ENCODE results near the gene CD209.
A peak's percentile ranks its signal among the peaks of the same experiment; 100 is the strongest.
"Not testable (repeated sequence)": the region's sequence is repeated elsewhere in the genome, so short reads cannot be mapped to it uniquely, and the experiment has no call there.

CD209 gene

GRCh38 chr19:7746903-7747884 lies at the start of gene CD209:
Gene CD209 (minus strand): TSS chr19:7747534. CDS start chr19:7747511, 23 bp downstream.
- DNase-seq (ENCODE audit: low read depth in 2 of 2) = no peak

- no peak for DNase-seq (ENCODE audit: low read depth in 2 of 2)
Observed at GRCh38 chr19:7795555-7796161, 48.3 kb upstream of the CD209 start.

GRCh38 chr19:7793493-7793892 lies 46.2 kb upstream of the CD209 start:
- DNase-seq (ENCODE audit: low read depth in 2 of 2) = no peak

GRCh38 chr19:7792701-7793100 lies 45.4 kb upstream of the CD209 start:
- DNase-seq (ENCODE audit: low read depth in 2 of 2) = not testable (repeated sequence)

- no peak for DNase-seq (ENCODE audit: low read depth in 2 of 2)
Observed at GRCh38 chr19:7792281-7792680, 44.9 kb upstream of the CD209 start.

GRCh38 chr19:7790416-7790815 lies 43.1 kb upstream of the CD209 start:
- no peak for DNase-seq (ENCODE audit: low read depth in 2 of 2)

GRCh38 chr19:7789447-7789846 lies 42.1 kb upstream of the CD209 start:
- DNase-seq (ENCODE audit: low read depth in 2 of 2) = no peak

GRCh38 chr19:7788933-7789323 lies 41.6 kb upstream of the CD209 start:
- no peak for DNase-seq (ENCODE audit: low read depth in 2 of 2)

GRCh38 chr19:7788178-7788932 lies 41.0 kb upstream of the CD209 start:
- no peak for DNase-seq (ENCODE audit: low read depth in 2 of 2)

- no peak for DNase-seq (ENCODE audit: low read depth in 2 of 2)
Observed at GRCh38 chr19:7787602-7788177, 40.4 kb upstream of the CD209 start.

- DNase-seq (ENCODE audit: low read depth in 2 of 2) = no peak
Observed at GRCh38 chr19:7787141-7787540, 39.8 kb upstream of the CD209 start.

- no peak for DNase-seq (ENCODE audit: low read depth in 2 of 2)
Observed at GRCh38 chr19:7784856-7785255, 37.5 kb upstream of the CD209 start.

- no peak for DNase-seq (ENCODE audit: low read depth in 2 of 2)
Observed at GRCh38 chr19:7783991-7784423, 36.7 kb upstream of the CD209 start.

- DNase-seq (ENCODE audit: low read depth in 2 of 2) = no peak
Observed at GRCh38 chr19:7781157-7781556, 33.8 kb upstream of the CD209 start.

- no peak for DNase-seq (ENCODE audit: low read depth in 2 of 2)
Observed at GRCh38 chr19:7779631-7780486, 32.5 kb upstream of the CD209 start.

- DNase-seq (ENCODE audit: low read depth in 2 of 2) = no peak
Observed at GRCh38 chr19:7778081-7778480, 30.7 kb upstream of the CD209 start.

- no peak for DNase-seq (ENCODE audit: low read depth in 2 of 2)
Observed at GRCh38 chr19:7775761-7776160, 28.4 kb upstream of the CD209 start.

- no peak for DNase-seq (ENCODE audit: low read depth in 2 of 2)
Observed at GRCh38 chr19:7773841-7774240, 26.5 kb upstream of the CD209 start.

- DNase-seq (ENCODE audit: low read depth in 2 of 2) = peak in 1 of 2 donors; percentile 39
Observed at GRCh38 chr19:7772752-7773291, 25.5 kb upstream of the CD209 start.

- DNase-seq (ENCODE audit: low read depth in 2 of 2) = no peak
Observed at GRCh38 chr19:7771072-7771471, 23.7 kb upstream of the CD209 start.

GRCh38 chr19:7769171-7769570 lies 21.8 kb upstream of the CD209 start:
- DNase-seq (ENCODE audit: low read depth in 2 of 2) = no peak
